ENCODE results near the gene CCDC33.
A peak's percentile ranks its signal among the peaks of the same experiment; 100 is the strongest.

The CCDC33 gene

GRCh38 chr15:74200871-74201419 lies 35.2 kb upstream of the CCDC33 start:
- 0 out of 2 replicates have a peak, but pooled peaks cover 6% of the 10 kb centered on the region for H3K27me3 ChIP-seq (ENCODE audit: insufficient read depth, low read length)
- H3K27ac ChIP-seq (ENCODE audit: low read length), result no peak overlapping the region
- no peaks in the 10 kb centered on the region for H3K9me3 ChIP-seq (ENCODE audit: insufficient read depth, low read depth, low read length)
- H3K4me1 ChIP-seq (ENCODE audit: insufficient read depth, low read length), result peaks cover 27% of the 10 kb centered on the region
- no peaks in the 10 kb centered on the region for H3K36me3 ChIP-seq (ENCODE audit: insufficient read depth, low read depth, low read length)
- peak overlapping the region; percentile 63; the same call in 1 of the 2 replicates for H3K4me3 ChIP-seq (ENCODE audit: low read length)
- no peak overlapping the region; the same call in 1 of the 2 replicates for H3K9ac ChIP-seq (ENCODE audit: low read depth, low read length)

- peaks cover 27% of the 10 kb centered on the region for H3K4me1 ChIP-seq (ENCODE audit: insufficient read depth, low read length)
- H3K9me3 ChIP-seq (ENCODE audit: insufficient read depth, low read depth, low read length), result no peaks in the 10 kb centered on the region
- peak overlapping the region; percentile 63; the same call in 1 of the 2 replicates for H3K4me3 ChIP-seq (ENCODE audit: low read length)
- peak overlapping the region; percentile 71; the same call in 1 of the 2 replicates for H3K9ac ChIP-seq (ENCODE audit: low read depth, low read length)
- 0 out of 2 replicates have a peak, but pooled peaks cover 6% of the 10 kb centered on the region for H3K27me3 ChIP-seq (ENCODE audit: insufficient read depth, low read length)
- no peaks in the 10 kb centered on the region for H3K36me3 ChIP-seq (ENCODE audit: insufficient read depth, low read depth, low read length)
- H3K27ac ChIP-seq (ENCODE audit: low read length), result no peak overlapping the region
These were observed 34.3 kb upstream of the CCDC33 start for GRCh38 chr15:74201710-74202420.

- peak within 1 kb of the TSS; percentile 71 for H3K9ac ChIP-seq (ENCODE audit: low read depth, low read length)
- H3K27ac ChIP-seq (ENCODE audit: low read length), result no peak within 1 kb of the TSS
- H3K27me3 ChIP-seq (ENCODE audit: insufficient read depth, low read length), result peaks cover 9% of the 10 kb centered on the region; the same call in 1 of the 2 replicates
- H3K36me3 ChIP-seq (ENCODE audit: insufficient read depth, low read depth, low read length), result no peaks in the 10 kb centered on the region
- H3K4me3 ChIP-seq (ENCODE audit: low read length), result peak within 1 kb of the TSS; percentile 63
- peaks cover 27% of the 10 kb centered on the region for H3K4me1 ChIP-seq (ENCODE audit: insufficient read depth, low read length)
- no peaks in the 10 kb centered on the region for H3K9me3 ChIP-seq (ENCODE audit: insufficient read depth, low read depth, low read length)
These were observed 33.4 kb upstream of the CCDC33 start, which contains the start of gene STRA6 for GRCh38 chr15:74202452-74203401. TSS of gene STRA6 (minus strand) at chr15:74202787. CDS start at chr15:74202267, 520 bp downstream.

- Histone ChIP-seq H3K9me3 (ENCODE audit: insufficient read depth, low read depth, low read length) (no peaks in the 10 kb centered on the region), H3K4me3 (ENCODE audit: low read length) (peak overlapping the region; percentile 63), H3K9ac (ENCODE audit: low read depth, low read length) (peak overlapping the region; percentile 71; the same call in 1 of the 2 replicates), H3K27ac (ENCODE audit: low read length) (no peak overlapping the region), H3K4me1 (ENCODE audit: insufficient read depth, low read length) (peaks cover 35% of the 10 kb centered on the region), H3K27me3 (ENCODE audit: insufficient read depth, low read length) (peaks cover 10% of the 10 kb centered on the region; the same call in 1 of the 2 replicates), H3K36me3 (ENCODE audit: insufficient read depth, low read depth, low read length) (no peaks in the 10 kb centered on the region)
These were observed 32.2 kb upstream of the CCDC33 start for GRCh38 chr15:74203914-74204431.

- no peak overlapping the region for H3K9ac ChIP-seq (ENCODE audit: low read depth, low read length)
- no peak overlapping the region for H3K27ac ChIP-seq (ENCODE audit: low read length)
- peaks cover 46% of the 10 kb centered on the region for H3K4me1 ChIP-seq (ENCODE audit: insufficient read depth, low read length)
- no peak overlapping the region for H3K4me3 ChIP-seq (ENCODE audit: low read length)
- no peaks in the 10 kb centered on the region for H3K36me3 ChIP-seq (ENCODE audit: insufficient read depth, low read depth, low read length)
- H3K27me3 ChIP-seq (ENCODE audit: insufficient read depth, low read length), result peaks cover 10% of the 10 kb centered on the region; the same call in 1 of the 2 replicates
- no peaks in the 10 kb centered on the region for H3K9me3 ChIP-seq (ENCODE audit: insufficient read depth, low read depth, low read length)
These were observed 30.6 kb upstream of the CCDC33 start for GRCh38 chr15:74205582-74205947.

GRCh38 chr15:74206801-74207281 lies 29.3 kb upstream of the CCDC33 start:
- Histone ChIP-seq H3K27ac (ENCODE audit: low read length) (no peak overlapping the region), H3K36me3 (ENCODE audit: insufficient read depth, low read depth, low read length) (no peaks in the 10 kb centered on the region), H3K4me1 (ENCODE audit: insufficient read depth, low read length) (peaks cover 37% of the 10 kb centered on the region), H3K9me3 (ENCODE audit: insufficient read depth, low read depth, low read length) (no peaks in the 10 kb centered on the region), H3K4me3 (ENCODE audit: low read length) (no peak overlapping the region), H3K27me3 (ENCODE audit: insufficient read depth, low read length) (peaks cover 10% of the 10 kb centered on the region; the same call in 1 of the 2 replicates), H3K9ac (ENCODE audit: low read depth, low read length) (no peak overlapping the region)

- no peak overlapping the region for H3K4me3 ChIP-seq (ENCODE audit: low read length)
- peaks cover 10% of the 10 kb centered on the region; the same call in 1 of the 2 replicates for H3K27me3 ChIP-seq (ENCODE audit: insufficient read depth, low read length)
- no peaks in the 10 kb centered on the region for H3K9me3 ChIP-seq (ENCODE audit: insufficient read depth, low read depth, low read length)
- H3K4me1 ChIP-seq (ENCODE audit: insufficient read depth, low read length), result peaks cover 41% of the 10 kb centered on the region
- peak overlapping the region; percentile 38; the same call in 1 of the 2 replicates for H3K9ac ChIP-seq (ENCODE audit: low read depth, low read length)
- H3K36me3 ChIP-seq (ENCODE audit: insufficient read depth, low read depth, low read length), result no peaks in the 10 kb centered on the region
- H3K27ac ChIP-seq (ENCODE audit: low read length), result no peak overlapping the region
These were observed 28.3 kb upstream of the CCDC33 start for GRCh38 chr15:74207652-74208440.

- no peaks in the 10 kb centered on the region for H3K36me3 ChIP-seq (ENCODE audit: insufficient read depth, low read depth, low read length)
- peak overlapping the region; percentile 38; the same call in 1 of the 2 replicates for H3K9ac ChIP-seq (ENCODE audit: low read depth, low read length)
- peaks cover 10% of the 10 kb centered on the region; the same call in 1 of the 2 replicates for H3K27me3 ChIP-seq (ENCODE audit: insufficient read depth, low read length)
- peaks cover 40% of the 10 kb centered on the region for H3K4me1 ChIP-seq (ENCODE audit: insufficient read depth, low read length)
- no peaks in the 10 kb centered on the region for H3K9me3 ChIP-seq (ENCODE audit: insufficient read depth, low read depth, low read length)
- no peak overlapping the region; the same call in 1 of the 2 replicates for H3K4me3 ChIP-seq (ENCODE audit: low read length)
- H3K27ac ChIP-seq (ENCODE audit: low read length), result peak overlapping the region; percentile 7
These were observed 27.6 kb upstream of the CCDC33 start for GRCh38 chr15:74208496-74208895.

- Histone ChIP-seq H3K27ac (ENCODE audit: low read length) (peak overlapping the region; percentile 7), H3K36me3 (ENCODE audit: insufficient read depth, low read depth, low read length) (no peaks in the 10 kb centered on the region), H3K4me1 (ENCODE audit: insufficient read depth, low read length) (peaks cover 44% of the 10 kb centered on the region), H3K4me3 (ENCODE audit: low read length) (peak overlapping the region; percentile 34; the same call in 1 of the 2 replicates), H3K9ac (ENCODE audit: low read depth, low read length) (peak overlapping the region; percentile 38; the same call in 1 of the 2 replicates), H3K27me3 (ENCODE audit: insufficient read depth, low read length) (peaks cover 10% of the 10 kb centered on the region; the same call in 1 of the 2 replicates), H3K9me3 (ENCODE audit: insufficient read depth, low read depth, low read length) (no peaks in the 10 kb centered on the region)
These were observed 27.1 kb upstream of the CCDC33 start for GRCh38 chr15:74208901-74209559.

- Histone ChIP-seq H3K9me3 (ENCODE audit: insufficient read depth, low read depth, low read length) (no peaks in the 10 kb centered on the region), H3K36me3 (ENCODE audit: insufficient read depth, low read depth, low read length) (no peaks in the 10 kb centered on the region), H3K27ac (ENCODE audit: low read length) (peak overlapping the region; percentile 7), H3K4me1 (ENCODE audit: insufficient read depth, low read length) (peaks cover 44% of the 10 kb centered on the region), H3K27me3 (ENCODE audit: insufficient read depth, low read length) (peaks cover 10% of the 10 kb centered on the region; the same call in 1 of the 2 replicates), H3K9ac (ENCODE audit: low read depth, low read length) (peak overlapping the region; percentile 3; the same call in 1 of the 2 replicates), H3K4me3 (ENCODE audit: low read length) (peak overlapping the region; percentile 34; the same call in 1 of the 2 replicates)
These were observed 26.6 kb upstream of the CCDC33 start for GRCh38 chr15:74209560-74209958.

All from iPS-20b (cell line).